ENCODE measurements around the gene CAMK2B.

DNA sequence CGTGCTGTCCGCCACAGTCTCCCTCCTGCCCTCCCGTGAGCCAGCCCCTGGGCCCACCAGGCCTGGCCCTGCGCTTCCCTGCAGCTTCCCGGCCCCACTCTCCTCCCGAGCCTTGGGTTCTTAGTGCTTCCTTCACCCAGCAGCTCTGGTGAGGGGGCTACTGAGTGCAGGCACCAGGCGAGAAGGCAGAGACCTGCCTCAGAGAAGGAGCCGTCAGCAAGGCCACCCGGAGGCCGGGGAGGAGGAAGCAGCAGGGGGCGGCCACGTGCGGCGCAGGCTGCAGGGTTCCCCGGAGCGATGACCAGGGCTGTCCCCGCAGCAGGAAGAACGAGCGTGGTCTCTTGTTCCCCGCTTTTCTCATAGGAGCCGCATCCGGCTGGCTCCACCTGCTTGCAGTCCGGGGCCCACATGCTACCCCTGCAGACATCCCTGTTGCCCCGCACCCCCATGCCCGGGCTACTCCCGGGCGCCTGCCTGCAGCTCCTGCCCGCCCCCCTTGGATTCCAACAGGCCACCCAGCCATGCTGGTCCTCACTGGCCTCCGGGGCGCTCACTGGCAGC, 104.1 kb downstream of the CAMK2B start:
- no peak for TF ChIP-seq EZH2phosphoT487 (IDR thresholded peaks at IDR 0.05)
- TF ChIP-seq, protein P1, sequence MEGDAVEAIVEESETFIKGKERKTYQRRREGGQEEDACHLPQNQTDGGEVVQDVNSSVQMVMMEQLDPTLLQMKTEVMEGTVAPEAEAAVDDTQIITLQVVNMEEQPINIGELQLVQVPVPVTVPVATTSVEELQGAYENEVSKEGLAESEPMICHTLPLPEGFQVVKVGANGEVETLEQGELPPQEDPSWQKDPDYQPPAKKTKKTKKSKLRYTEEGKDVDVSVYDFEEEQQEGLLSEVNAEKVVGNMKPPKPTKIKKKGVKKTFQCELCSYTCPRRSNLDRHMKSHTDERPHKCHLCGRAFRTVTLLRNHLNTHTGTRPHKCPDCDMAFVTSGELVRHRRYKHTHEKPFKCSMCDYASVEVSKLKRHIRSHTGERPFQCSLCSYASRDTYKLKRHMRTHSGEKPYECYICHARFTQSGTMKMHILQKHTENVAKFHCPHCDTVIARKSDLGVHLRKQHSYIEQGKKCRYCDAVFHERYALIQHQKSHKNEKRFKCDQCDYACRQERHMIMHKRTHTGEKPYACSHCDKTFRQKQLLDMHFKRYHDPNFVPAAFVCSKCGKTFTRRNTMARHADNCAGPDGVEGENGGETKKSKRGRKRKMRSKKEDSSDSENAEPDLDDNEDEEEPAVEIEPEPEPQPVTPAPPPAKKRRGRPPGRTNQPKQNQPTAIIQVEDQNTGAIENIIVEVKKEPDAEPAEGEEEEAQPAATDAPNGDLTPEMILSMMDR (IDR thresholded peaks at IDR 0.05), result no peak
- no peak for TF ChIP-seq EZH2 (IDR thresholded peaks at IDR 0.05)
